PC-9 (cell line): ENCODE measurements around the gene DCLK2.

Source experiments
- CTCF ChIP-seq: fragments of 200-600 bp; sonication (generic); conservative IDR thresholded peaks from 2 replicates; pipeline ENCODE4 v1.6.1; 2017; ENCODE audit warnings: mixed run types, antibody characterized with exemption, mild to moderate bottlenecking, moderate library complexity
- EZH2 ChIP-seq: fragments of 200-600 bp; sonication (generic); IDR thresholded peaks from 2 replicates; pipeline ENCODE4 v1.8.0; 2017; ENCODE audit warnings: antibody characterized with exemption, low read depth

- TF ChIP-seq CTCF (no peak), EZH2 (no peak)
These were observed 161.8 kb downstream of the DCLK2 start for GRCh38 chr4:150240011-150240410.
